HG02798 (cell line): Measurements from ENCODE around the gene TPO.

Experiments
- ATAC-seq: cut with Tn5 transposase; IDR thresholded peaks from one replicate; pipeline ENCODE4 v1.9.1; 2021; ENCODE audit warnings: mild to moderate bottlenecking; ENCODE audit not compliant: unreplicated experiment, poor library complexity

The TPO gene

DNA sequence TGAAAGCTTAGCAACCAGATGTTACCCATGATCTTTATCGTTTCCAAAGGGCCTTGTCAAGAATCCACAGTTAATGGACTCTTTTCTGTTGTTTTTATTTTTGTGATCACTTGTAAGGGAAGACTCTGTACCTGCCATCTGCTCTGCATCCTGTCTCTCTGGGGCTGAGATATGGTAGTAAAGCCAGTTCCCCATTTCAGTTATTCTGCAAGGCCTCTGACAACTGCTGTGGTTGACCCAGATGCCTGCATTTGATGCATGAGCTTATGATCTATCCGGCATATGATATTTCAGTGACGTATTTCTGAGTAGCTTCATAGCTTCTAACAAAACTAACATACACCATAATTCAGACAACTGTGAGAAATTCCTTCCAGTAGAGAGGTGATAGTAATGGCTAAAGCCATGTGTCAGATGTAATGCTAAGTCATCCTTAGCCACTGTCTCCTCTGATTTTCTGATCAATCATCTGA, 105.1 kb downstream of the TPO start:
- no peak for ATAC-seq

DNA sequence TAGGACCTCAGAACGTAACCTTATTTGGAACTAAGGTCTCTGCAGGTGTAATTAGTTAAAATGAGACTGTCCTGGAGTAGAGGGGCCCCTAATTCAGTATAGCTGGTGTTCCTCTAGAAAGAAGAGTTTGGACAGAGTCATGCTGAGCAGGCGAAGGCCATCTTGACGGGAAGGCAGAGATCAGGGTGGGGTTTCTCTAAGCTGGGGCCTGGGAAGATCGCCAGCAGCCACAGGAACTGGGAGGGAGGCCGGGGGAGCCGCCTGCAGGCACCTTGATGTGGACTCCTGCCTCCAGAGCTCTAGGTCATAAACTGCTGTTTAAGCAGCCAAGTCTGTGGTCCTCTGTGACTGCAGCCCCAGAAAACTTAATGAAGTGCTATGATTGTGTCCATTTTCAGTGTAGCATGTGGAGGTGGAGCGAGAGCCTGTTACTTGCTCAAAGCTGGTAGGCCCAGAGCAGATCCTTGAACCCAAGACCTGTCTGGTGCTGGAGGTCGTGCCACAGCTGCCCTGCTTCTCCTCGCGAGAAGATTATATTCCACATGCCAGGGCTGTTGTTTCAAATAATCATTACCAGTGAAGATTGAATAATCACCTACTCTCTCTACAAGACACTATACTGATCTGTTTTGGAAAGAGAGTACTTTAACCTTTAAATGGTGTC, 105.7 kb downstream of the TPO start:
- no peak for ATAC-seq

DNA sequence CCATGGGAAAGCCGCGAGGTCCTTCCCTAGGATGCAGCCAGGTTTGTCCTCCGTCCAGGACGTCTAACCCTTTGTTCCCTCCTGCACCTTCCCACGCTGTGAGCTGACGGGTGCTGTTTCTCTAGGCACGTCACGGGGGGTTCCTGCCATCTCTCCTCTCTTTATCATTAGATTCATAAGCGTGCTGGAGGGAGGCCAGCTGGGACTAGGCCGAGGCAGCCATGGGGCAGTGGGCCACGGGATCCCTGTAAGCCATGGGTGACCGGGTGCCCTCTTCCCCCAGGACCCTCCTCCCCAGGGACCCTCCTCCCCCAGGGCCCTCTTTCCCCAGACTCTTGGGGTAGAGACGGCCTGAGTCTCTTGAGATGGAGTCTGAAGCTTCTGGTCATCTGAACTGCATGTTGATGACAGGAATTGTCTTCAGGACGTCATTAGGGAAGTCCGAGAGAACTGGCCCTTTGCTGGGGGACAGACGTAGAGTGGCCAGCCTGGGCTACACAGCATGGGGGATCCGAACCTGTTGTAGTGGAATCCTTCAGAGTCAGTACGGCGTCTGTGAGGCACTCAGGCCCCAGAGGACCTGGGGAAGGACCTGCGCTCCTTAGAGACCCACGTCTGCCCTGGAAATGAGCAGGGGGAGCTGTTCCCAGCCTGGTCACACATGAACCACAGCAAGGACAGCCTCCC, 108.1 kb downstream of the TPO start:
- no peak for ATAC-seq

DNA sequence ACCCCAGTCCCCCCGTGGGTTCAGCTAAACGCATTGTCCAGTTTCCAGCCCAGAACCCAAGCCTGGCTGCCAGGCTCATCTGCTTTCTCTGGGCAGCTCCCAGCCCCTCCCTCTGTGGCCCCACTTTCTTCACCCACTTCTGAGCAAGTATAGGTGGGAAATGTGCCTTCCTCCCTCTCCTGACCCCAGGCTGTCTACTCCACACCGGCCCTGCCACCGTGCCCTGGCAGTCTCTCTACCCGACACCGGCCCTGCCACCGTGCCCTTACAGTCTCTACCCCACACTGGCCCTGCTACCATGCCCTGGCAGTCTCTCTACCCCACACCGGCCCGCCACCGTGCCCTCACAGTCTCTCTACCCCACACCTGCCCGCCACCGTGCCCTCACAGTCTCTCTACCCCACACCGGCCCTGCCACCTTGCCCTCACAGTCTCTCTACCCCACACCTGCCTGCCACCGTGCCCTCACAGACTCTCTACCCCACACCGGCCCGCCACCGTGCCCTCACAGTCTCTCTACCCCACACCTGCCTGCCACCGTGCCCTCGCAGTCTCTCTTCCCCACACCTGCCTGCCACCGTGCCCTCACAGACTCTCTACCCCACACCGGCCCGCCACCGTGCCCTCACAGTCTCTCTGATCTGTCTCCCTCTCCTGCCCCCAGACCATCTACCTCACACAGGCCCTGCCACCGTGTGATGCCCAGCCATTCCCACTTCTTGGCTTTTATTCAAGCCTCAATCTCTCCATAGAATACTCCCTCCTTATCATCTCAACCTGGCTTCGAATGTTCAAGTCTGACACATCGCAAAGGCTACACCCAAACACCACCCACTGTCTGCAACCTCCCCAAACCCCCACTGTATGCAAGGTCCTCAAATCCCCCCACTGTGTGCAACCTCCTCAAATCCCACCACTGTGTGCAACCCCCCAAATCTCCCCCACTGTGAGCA, 108.9 kb downstream of the TPO start:
- ATAC-seq: no peak

DNA sequence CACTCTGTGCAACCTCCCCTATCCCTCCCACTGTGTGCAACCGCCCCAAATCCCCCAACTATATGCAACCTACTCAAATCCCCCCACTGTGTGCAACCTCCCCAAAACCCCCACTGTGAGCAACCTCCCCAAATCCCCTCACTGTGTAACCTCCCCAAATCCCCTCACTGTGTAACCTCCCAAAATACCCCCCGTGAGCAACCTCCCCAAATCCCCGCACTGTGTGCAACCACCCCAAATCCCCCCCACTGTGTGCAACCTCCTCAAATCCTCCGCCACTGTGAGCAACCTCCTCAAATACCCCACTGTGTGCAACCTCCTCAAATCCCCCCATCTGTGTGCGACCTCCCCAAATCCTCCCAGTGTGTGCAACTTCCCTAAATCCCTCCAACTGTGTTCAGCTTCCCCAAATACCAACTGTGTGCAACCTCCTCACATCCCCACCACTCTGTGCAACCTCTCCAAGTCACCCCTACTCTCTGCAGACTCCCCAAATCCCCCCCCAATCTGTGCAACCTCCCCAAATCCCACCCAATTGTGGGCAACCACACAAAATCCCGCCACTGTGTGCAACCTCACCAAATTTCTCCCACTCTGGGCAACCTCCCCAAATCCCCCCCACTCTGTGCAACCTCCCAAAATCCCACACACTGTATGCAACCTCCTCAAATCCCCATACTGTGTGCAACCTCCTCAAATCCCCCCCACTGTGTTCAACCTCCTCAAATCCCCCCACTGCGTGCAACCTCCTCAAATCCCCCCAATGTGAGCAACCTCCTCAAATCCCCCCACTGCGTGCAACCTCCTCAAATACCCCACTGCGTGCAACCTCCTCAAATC, 114.1 kb downstream of the TPO start:
- ATAC-seq: no peak

DNA sequence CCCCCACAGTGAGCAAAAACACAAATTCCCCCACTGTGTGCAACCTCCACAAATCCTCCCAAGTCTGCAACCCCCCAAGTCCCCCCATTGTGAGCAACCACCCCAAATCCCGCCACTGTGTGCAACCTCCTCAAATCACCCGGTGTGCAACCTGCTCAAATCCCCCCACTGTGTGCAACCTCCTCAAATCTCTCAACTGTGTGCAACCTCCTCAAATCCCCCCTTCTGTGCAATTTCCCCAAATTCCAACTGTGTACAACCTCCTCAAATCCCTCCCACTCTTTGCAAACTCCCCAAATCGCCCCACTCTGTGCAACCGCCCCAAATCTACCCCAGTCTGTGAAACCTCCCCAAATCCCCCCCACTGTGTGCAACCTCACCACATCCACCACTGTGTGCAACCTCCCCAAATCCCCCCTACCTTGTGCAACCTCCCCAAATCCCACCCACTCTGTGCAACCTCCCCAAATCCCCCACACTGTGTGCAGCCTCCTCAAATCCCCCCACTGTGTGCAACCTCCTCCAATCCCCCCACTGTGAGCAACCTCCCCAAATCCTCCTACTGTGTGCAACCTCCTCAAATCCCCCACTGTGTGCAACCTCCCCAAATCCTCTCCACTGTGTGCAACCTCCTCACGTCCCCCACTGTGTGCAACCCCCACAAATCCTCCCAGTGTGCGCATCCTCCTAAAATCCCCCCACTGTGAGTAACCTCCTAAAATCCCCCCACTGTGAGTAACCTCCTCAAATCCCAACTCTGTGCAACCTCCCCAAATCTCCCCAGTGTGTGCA, 115.2 kb downstream of the TPO start:
- ATAC-seq: no peak

DNA sequence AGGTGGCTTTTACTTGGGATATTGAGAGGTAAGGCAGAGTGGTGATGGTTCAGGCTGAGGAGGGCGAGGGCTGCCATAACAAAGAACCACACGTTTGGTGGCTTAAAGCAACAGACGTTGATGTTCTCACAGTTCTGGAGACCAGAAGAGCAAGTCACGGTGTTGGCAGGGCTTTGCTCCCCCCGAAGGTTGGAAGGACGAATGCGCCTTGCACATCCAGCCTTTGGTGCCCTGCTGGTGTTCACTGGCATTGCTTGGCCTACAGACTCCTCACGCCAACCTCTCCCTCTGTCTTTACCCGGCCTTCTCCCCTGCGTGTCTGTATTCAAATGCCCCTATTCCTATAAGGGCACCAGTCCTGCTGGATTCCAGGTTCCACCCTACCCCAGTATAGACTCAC, 125.4 kb downstream of the TPO start:
- no peak for ATAC-seq

DNA sequence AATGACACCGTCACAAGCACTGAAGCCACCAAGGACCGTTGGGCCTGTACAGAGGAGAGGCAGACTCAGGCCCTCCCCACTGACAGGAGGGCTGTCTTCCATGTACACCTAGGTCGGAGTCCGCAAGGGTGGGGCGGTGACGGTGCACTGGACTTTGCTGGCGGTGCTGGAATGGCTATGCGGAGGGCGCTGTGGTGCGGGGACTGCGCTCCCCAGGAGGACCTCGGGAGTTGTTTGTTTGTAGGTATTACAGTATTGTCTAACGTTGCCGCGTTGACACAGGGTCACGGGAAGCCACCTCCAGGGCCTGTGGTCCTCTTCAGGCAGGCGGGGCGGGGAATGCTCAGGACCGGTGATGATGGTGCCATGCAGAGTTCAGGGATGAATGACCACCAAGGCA, 126.2 kb downstream of the TPO start:
- ATAC-seq: no peak

DNA sequence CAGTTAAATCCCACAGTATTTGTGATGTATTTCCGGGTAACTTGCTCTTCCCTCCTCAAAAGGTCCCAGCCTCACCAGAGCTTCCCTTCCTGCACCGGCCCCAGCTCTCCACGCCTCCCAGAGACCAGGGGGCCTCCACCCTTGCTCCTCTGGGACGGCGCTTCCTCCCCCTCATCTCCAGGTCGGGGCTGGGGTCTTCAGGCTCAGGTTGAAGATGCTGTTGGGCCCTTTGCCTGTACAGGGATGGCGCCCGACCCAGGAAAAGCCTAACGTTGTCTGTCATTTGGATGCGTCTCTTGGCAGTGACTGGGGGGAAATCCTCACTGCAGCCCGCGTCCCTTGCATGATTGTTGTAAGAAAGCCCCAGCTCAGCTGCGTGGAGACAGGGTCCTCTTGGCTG, 126.7 kb downstream of the TPO start:
- ATAC-seq: no peak

DNA sequence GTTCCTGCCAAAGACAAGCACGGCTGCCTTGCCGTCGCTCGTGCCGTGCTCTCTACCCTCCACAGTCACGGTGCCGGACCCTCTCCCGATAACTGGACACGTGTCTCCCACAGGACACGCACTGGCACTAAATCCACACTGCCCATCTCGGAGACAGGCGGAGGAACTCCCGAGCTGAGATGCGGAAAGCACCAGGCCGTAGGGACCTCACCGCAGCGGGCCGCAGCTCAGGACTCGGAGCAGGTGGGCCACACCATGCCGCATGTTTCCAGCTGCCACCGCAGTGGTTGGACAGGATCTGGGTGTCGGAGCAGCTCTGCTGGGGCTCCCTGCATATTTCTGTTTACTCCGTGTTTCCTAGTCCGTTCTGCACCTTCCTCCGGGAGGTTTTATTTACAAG, 127.2 kb downstream of the TPO start:
- no peak for ATAC-seq

DNA sequence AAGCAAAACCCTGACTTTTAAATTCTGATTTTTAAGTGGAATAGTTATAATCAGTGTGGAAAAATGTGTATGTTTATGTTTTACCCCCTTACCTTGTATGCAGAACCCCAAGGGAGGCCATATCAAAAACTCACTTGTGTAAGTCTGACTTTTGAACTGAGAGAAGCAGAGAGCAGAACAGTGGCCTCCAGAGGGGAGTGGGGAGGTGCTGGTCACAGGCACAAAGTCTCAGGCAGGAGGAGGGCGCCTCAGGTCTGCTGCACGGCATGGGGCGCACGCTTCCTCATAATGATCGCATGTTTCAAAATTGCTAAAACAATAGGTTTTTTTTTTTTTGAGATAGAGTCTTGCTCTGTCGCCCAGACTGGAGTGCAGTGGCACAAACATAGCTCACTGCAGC, 127.8 kb downstream of the TPO start:
- no peak for ATAC-seq

DNA sequence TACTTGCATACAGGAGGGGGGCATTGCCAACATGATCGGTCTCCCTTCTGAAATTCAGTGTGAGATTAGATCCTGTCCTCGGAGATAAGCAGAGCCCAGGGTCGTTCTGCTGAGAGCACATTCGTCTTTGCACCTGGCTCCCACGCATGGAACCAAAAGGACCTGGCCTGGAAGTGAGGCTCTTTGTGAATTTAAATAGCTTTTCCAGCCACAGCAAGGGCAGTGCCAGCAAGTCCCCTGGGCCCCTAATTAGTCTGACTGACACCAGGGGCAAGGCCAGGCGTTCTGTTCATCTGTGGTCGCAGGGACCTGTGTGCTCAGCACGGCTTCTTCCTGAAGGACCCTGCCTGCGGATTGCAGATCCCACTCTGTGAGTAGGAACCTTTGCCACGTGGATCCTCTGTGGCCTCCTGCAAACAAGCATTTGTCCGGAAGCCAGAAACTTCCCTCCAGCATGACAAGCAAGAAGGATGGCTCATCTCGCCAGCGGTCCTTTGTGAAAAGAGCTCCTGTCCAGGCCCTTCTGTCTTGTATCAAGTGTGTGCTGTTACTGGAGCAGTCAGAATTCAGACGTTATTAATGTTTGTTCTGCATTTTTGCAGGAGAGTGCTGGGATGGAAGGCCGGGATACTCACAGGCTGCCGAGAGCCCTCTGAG, 128.7 kb downstream of the TPO start:
- ATAC-seq: no peak

DNA sequence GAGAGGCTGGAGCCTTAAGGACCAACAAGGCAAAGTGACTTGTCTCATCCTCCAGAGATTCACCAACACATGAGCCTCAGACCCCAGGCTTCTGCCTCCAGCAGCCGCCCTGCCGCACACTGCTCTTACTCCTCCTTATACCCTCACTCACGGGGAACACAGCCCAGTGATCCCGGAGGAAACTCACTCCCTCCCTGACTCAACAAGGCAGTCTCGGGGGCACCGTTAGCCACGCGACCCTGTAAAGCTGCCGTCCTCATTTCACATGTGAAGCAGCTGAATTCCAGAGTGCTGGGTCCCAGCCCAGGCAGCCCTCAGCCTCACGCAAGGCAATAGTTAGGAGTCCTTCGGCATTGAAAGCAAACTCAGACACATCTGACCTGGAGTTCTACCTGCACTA, 129.7 kb downstream of the TPO start:
- no peak for ATAC-seq

DNA sequence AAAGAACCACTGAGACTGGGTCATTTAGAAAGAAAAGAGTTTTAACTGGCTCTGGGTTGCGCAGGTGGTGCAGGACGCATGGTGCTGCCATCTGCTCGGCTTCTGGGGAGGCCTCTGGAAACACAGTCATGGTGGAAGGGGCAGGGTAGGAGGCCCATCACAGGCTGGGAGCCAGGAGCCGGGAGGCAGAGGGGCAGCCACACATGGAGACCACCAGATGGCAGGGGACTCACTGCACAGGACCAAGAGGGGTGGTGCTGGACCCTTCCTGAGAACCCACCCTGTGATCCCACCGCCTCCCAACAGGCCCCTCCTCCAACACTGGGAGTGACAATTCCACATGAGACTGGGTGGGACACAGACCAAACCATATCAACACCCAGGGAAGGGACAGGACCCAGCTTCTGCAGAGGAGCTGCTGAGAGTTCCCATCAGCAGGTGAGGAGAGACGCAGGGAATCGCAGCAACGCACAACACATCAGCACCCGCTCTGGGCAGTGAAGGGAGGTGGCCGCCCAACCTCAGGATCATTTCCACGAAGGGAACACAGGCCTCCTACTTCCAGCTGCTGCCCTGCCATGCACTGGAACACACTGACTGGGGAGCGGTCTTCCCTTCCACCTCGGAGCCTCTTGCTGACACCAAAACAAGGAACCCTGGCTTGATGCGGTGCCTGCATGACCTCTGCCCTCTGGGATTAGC, 130.7 kb downstream of the TPO start:
- no peak for ATAC-seq

DNA sequence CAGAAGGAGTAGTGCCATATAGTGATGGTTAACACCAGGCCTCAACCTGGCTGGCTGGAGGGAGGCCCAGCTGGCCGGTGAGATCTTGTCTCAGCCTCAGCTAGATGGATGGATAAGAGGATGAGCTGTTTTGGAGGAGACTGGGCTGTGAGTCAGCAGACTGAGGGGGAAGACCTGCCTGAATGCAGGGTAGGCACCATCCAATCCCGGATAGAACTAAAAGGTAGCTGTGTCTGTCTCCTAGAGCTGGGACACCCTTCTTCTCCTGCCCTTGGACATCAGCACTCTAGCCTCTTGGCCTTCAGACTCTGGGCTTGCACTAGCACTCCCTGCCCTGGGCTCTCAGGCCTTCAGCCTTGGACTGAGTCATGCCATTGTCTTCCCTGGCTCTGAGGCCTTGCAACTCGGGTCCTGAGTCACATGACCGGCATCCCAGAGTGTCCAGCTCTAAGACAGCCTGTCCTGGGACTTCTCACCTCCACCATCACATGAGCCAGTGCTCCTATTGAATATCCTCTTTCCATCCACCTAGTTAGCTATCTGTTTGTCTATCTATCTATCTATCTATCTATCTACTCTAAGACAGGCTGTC, 131.3 kb downstream of the TPO start:
- ATAC-seq: no peak

DNA sequence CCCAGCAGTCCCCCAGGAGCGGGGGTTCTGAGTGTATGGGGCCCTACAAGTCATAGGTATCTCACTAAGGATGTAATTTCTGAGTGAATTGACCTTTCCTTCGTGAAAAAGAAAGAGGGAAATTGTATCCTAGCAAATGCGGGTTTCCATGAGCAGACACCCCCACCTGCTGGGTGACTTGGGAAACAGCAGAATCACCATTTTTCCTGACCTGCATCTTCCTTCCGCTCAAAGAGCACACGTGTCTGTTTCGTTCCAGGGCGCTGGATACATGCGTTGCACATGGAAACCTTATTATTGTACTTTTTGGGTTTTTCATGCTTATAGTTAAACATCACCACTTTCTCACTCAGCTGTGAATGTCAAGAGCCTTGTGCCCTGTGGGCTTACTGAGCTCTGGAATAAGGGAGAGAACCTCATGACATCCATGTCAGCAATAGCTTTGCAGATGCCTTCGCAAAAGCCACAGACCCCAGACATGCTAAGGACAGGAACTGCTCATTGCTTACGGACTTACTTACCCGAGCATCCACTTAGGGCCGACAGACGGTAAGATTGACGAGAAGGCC, 132.8 kb downstream of the TPO start:
- no peak for ATAC-seq

DNA sequence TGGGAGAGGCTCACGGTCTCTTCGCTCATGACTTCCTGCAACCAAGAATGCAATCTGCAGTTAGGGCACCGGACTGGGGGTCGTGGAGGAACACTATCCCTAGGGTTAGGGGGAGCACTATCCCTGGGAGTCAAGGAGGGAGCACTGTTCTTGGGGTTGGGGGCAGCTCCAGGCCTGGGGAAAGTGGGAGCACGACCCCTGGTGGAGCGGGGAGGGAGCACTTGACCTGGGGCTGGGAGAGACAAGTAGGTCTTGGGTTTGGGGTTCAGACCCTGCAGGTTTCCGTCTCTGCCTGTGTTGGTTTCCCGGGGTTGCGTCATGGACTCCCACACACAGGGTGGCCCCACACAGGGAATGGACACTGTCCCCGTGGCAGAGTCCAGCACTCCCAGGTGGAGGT, 133.6 kb downstream of the TPO start:
- no peak for ATAC-seq
